ENCODE results near the gene GTF3C5. TPM values are rescaled to one million over a fixed set of nuclear protein-coding genes. Genes with fewer than 3 reads are reported as not detected.

The GTF3C5 gene
- total RNA-seq, 4 donors from 2014 or later = 43.5 to 51.5 (median 48.9) TPM

DNA sequence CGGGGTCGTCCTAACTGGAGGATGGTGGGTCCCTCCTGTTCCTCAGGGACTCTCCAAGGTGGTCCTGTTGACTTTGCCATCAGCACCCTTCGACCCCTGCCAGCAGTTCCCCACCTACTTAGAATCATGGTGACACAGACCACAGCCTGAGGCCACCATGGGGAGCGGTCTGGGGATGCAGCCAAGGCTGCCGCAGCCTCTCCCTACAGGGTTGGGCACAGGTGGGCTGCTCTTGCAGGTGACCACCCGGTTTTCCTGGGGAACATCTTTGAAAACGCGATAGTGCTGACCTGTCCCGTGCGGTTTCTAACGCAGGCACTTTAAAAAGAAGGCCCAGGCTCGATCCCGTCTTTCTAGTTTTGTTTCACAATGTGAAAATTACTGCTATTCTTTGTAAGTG lies 18.2 kb downstream of the GTF3C5 start:
- Histone ChIP-seq H3K4me3 (no peak overlapping the region), H3K36me3 (peaks cover 0 to 100% of the 10 kb centered on the region in 2 donors), H3K9me3 (no peaks in the 10 kb centered on the region), H3K27me3 (no peaks in the 10 kb centered on the region), H3K4me1 (no peaks in the 10 kb centered on the region), H3K27ac (no peak overlapping the region)
- 91 to 93% methylated on average over 4 to 6 of the region's 13 CpGs for WGBS, 2 donors (ENCODE audit: low coverage in 1 of 2)
- no peak for TF ChIP-seq POLR2AphosphoS5 (IDR thresholded peaks at IDR 0.05)
- no peak for TF ChIP-seq EP300 (IDR thresholded peaks at IDR 0.05)
- TF ChIP-seq, protein P1, sequence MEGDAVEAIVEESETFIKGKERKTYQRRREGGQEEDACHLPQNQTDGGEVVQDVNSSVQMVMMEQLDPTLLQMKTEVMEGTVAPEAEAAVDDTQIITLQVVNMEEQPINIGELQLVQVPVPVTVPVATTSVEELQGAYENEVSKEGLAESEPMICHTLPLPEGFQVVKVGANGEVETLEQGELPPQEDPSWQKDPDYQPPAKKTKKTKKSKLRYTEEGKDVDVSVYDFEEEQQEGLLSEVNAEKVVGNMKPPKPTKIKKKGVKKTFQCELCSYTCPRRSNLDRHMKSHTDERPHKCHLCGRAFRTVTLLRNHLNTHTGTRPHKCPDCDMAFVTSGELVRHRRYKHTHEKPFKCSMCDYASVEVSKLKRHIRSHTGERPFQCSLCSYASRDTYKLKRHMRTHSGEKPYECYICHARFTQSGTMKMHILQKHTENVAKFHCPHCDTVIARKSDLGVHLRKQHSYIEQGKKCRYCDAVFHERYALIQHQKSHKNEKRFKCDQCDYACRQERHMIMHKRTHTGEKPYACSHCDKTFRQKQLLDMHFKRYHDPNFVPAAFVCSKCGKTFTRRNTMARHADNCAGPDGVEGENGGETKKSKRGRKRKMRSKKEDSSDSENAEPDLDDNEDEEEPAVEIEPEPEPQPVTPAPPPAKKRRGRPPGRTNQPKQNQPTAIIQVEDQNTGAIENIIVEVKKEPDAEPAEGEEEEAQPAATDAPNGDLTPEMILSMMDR (IDR thresholded peaks at IDR 0.05) = no peak
- no peak for TF ChIP-seq POLR2A (IDR thresholded peaks at IDR 0.05)
- ATAC-seq = no peak

DNA sequence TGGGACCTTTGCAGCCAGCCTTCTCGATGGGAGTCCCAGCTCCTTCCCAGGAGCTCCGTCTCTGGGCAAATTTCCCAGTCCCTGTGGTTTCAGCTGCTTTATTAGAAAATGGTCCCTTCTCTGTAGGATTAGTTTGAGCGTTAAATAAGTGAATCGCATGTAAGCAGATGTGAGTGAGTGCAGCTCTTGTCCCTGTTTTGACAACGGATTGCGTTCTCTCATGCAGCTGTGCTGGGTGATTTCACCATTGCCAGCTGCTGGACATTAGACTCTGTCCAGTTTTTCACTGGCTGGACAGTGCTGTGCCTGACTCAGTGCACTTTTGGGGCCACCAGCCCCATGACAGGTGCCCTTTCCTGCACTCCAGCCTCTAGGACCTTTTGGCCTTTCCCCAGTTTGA lies 19.3 kb downstream of the GTF3C5 start:
- H3K9me3 ChIP-seq = no peaks in the 10 kb centered on the region
- no peak for ATAC-seq
- no peak overlapping the region for H3K27ac ChIP-seq
- no peak for TF ChIP-seq POLR2AphosphoS5 (IDR thresholded peaks at IDR 0.05)
- TF ChIP-seq, protein P1 (IDR thresholded peaks at IDR 0.05) = no peak
- no peak for TF ChIP-seq POLR2A (IDR thresholded peaks at IDR 0.05)
- TF ChIP-seq EP300 (IDR thresholded peaks at IDR 0.05) = no peak
- no peaks in the 10 kb centered on the region for H3K27me3 ChIP-seq
- H3K4me3 ChIP-seq = no peak overlapping the region
- H3K4me1 ChIP-seq = no peaks in the 10 kb centered on the region
- peaks cover 0 to 100% of the 10 kb centered on the region in 2 donors for H3K36me3 ChIP-seq
- 82% methylated on average over 2 to 6 of the region's 6 CpGs for WGBS, 2 donors (ENCODE audit: low coverage in 1 of 2)

DNA sequence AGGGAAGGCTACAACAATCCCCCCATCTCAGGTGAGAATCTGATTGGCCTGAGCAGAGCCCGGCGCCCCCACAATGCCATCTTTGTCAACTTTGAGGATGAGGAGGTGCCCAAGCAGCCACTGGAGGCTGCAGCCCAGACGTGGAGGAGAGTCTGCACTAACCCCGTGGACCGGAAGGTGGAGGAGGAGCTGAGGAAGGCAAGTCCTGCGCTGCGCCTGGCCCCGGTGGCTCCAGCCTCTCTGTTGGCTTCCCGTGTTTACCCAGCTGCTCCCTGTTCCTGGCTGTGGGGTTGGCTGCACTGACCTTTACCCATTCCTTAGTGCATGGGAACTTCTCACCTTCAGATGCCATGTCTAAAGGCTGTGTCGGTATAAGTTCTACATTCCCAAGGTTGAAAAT lies 20.0 kb downstream of the GTF3C5 start:
- no peak for ATAC-seq
- H3K27me3 ChIP-seq = no peaks in the 10 kb centered on the region
- peaks cover 0 to 100% of the 10 kb centered on the region in 2 donors for H3K36me3 ChIP-seq
- H3K4me1 ChIP-seq = no peaks in the 10 kb centered on the region
- H3K27ac ChIP-seq = no peak overlapping the region
- no peak for TF ChIP-seq POLR2A (IDR thresholded peaks at IDR 0.05)
- no peak for TF ChIP-seq POLR2AphosphoS5 (IDR thresholded peaks at IDR 0.05)
- no peak for TF ChIP-seq EP300 (IDR thresholded peaks at IDR 0.05)
- WGBS, 2 donors (ENCODE audit: low coverage in 1 of 2) = 90 to 95% methylated on average over 2 to 7 of the region's 10 CpGs
- H3K9me3 ChIP-seq = no peaks in the 10 kb centered on the region
- no peak overlapping the region for H3K4me3 ChIP-seq

- 87 to 92% methylated on average over 2 to 9 of the region's 20 CpGs for WGBS, 2 donors (ENCODE audit: low coverage in 1 of 2)
Observed at GRCh38 chr9:133051281-133051900, 20.6 kb downstream of the GTF3C5 start.

DNA sequence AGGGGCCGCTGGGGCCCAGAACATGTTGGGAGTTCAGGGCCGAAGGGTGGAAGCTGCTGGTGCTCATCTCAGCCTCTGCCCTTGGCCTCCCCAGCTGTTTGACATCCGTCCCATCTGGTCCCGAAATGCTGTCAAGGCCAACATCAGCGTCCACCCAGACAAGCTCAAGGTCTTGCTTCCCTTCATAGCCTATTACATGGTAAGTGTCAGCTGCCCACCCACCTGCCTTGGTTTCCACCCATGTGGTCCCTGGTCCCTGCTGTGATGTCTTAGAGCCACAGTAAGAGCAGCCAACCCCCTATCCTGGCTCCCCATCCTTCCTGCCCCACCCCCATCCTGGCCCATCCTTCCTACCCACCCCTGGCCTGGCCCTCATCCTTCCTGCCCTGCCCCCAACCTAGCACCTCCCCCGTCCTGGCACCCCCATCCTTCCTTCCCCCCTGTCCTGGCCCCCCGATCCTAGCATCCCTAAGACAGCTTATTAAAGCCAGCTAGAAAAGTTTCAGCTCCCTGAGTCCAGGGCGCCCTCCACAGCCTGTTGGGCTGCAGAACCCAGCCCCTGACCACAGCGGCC lies 21.3 kb downstream of the GTF3C5 start:
- peaks cover 0 to 100% of the 10 kb centered on the region in 2 donors for H3K36me3 ChIP-seq
- 80 to 88% methylated on average over 1 to 7 of the region's 9 CpGs for WGBS, 2 donors (ENCODE audit: low coverage in 1 of 2)
- ATAC-seq = no peak

More at GRCh38 chr9:133051281-133051900, 20.6 kb downstream of the GTF3C5 start:
- TF ChIP-seq POLR2AphosphoS5 (IDR thresholded peaks at IDR 0.05) (no peak), EP300 (IDR thresholded peaks at IDR 0.05) (no peak), POLR2A (IDR thresholded peaks at IDR 0.05) (no peak)
- TF ChIP-seq, protein P1 (IDR thresholded peaks at IDR 0.05) = no peak
- peaks cover 0 to 100% of the 10 kb centered on the region in 2 donors for H3K36me3 ChIP-seq
- no peaks in the 10 kb centered on the region for H3K9me3 ChIP-seq
- no peaks in the 10 kb centered on the region for H3K4me1 ChIP-seq
- no peak for ATAC-seq
- H3K4me3 ChIP-seq = no peak overlapping the region
- no peaks in the 10 kb centered on the region for H3K27me3 ChIP-seq
- no peak overlapping the region for H3K27ac ChIP-seq

More for the DNA sequence above, 21.3 kb downstream of the GTF3C5 start:
- no peak overlapping the region for H3K4me3 ChIP-seq
- H3K4me1 ChIP-seq = no peaks in the 10 kb centered on the region
- no peaks in the 10 kb centered on the region for H3K9me3 ChIP-seq
- no peak overlapping the region for H3K27ac ChIP-seq
- no peaks in the 10 kb centered on the region for H3K27me3 ChIP-seq
- TF ChIP-seq POLR2AphosphoS5 (IDR thresholded peaks at IDR 0.05) (no peak), POLR2A (IDR thresholded peaks at IDR 0.05) (no peak), EP300 (IDR thresholded peaks at IDR 0.05) (no peak)
- TF ChIP-seq, protein P1 (IDR thresholded peaks at IDR 0.05) = no peak
